Measurements from ENCODE around the gene ARHGAP23. TPM values are rescaled to one million over a fixed set of nuclear protein-coding genes. Genes with fewer than 3 reads are reported as not detected.
"Not testable (repeated sequence)": the region's sequence is repeated elsewhere in the genome, so short reads cannot be mapped to it uniquely, and the experiment has no call there.

The ARHGAP23 gene
- total RNA-seq, 2 experiments from 2014 or later: 1.3 to 1.4 TPM

DNA sequence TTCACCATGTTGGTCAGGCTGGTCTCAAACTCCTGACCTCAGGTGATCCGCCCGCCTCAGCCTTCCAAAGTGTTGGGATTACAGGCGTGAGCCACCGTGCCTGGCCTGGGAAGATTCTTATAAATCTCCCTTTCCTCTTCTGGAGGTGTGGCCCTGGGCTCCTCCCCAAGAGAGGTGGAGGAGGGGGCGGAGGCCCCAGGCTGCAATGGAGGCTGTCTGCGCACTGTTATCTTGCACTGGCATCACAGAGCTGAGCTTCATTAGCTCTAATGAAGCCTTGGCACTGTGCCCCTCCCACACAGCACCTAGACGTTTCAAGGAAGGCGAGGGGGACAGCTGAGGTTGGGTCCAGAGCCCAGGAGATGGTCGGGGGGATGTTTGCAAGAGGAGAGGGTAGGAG is 7.5 kb downstream of the ARHGAP23 start:
- H3K36me3 Mint-ChIP-seq: no peaks in the 10 kb centered on the region
- CTCF ChIA-PET: interaction anchor here (1.1 kb wide), 1 partner anchor 12 kb away, joined by 3 read pairs; no protein-coding TSS in a partner anchor
- H3K4me3 Mint-ChIP-seq: no peak overlapping the region

DNA sequence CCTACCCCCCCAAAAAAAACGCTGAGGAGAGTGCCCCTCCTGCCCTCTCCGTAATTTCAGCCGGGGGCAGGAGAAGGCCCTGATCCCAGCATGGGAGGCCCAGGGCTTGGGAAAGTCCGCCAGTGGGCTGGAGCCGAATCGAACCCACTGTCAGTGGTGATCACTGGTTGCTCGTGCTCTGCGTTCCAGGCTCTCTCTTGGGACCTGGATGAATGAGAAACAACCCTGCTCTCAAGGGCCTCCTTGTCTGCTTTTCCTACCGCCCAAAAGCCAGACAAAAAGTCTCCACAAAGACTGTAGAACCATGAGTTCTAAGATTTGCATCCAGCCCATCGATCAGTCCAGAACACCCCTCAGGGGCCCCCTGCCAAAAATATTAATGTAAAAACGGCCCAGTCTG is 8.1 kb downstream of the ARHGAP23 start:
- POLR2A ChIA-PET: interaction anchor here (0.7 kb wide), 1 partner anchor 1026 kb away, joined by 3 read pairs; no protein-coding TSS in a partner anchor
- CTCF ChIA-PET: no interaction called here
- intact Hi-C loops (cut with micrococcal nuclease): no loop called here
- no peaks in the 10 kb centered on the region for H3K9me3 Mint-ChIP-seq
- H3K36me3 Mint-ChIP-seq: no peaks in the 10 kb centered on the region
- no peak for DNase-seq
- no peak overlapping the region for H3K27ac Mint-ChIP-seq
- no peak overlapping the region for H3K4me3 Mint-ChIP-seq
- no peaks in the 10 kb centered on the region for H3K4me1 Mint-ChIP-seq (ENCODE audit: low read depth)
- H3K27me3 Mint-ChIP-seq: peaks cover 2% of the 10 kb centered on the region

More for the DNA sequence above, 7.5 kb downstream of the ARHGAP23 start:
- no peak for DNase-seq
- intact Hi-C loops (cut with micrococcal nuclease): no loop called here
- peaks cover 1% of the 10 kb centered on the region for H3K27me3 Mint-ChIP-seq
- no peak overlapping the region for H3K27ac Mint-ChIP-seq
- H3K4me1 Mint-ChIP-seq (ENCODE audit: low read depth): no peaks in the 10 kb centered on the region
- POLR2A ChIA-PET: no interaction called here
- no peaks in the 10 kb centered on the region for H3K9me3 Mint-ChIP-seq

DNA sequence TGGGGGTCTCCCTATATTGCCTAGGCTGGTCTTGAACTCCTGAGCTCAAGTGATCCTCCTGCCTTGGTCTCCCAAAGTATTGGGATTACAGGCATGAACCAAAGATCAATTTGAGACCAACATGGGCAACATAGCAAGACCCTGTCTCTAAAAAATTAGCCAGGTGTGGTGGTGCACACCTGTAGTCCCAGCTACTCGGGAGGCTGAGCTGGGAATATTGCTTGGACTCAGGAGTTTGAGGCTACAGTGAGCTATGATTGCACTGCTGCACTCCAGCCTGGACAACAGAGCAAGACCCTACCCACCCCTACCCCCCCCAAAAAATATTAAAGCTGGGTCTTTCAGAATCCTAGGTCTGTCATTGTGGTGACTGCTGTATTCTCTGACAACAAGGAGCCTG is 9.0 kb downstream of the ARHGAP23 start:
- H3K4me3 Mint-ChIP-seq; H3K36me3 Mint-ChIP-seq; H3K4me1 Mint-ChIP-seq (ENCODE audit: low read depth); DNase-seq; H3K9me3 Mint-ChIP-seq; intact Hi-C loops (cut with micrococcal nuclease); H3K27ac Mint-ChIP-seq; H3K27me3 Mint-ChIP-seq: not testable (repeated sequence)
- ChIA-PET CTCF (interaction anchor here (1.3 kb wide), 1 partner anchor 121 kb away, joined by 3 read pairs; no protein-coding TSS in a partner anchor), POLR2A (interaction anchor here (0.7 kb wide), 1 partner anchor 1025 kb away, joined by 3 read pairs; no protein-coding TSS in a partner anchor)

DNA sequence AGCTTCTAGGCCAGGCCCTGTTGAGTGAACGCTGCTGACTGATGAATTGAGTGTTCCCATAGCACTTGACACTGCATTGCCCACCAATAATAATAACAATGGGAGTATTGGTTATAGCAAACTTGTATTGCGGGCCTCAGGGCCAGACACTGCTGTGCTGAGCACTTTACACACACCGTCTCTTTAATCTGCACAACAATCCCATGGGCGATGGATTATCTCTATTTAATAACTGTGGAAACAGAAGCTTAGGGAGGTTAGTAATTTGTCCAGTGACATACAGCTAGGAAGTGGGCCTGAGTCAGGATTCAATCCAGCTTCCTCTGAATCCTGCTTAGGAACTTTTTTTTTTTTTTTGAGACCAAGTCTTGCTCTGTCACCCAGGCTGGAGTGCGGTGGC is 11.2 kb downstream of the ARHGAP23 start:
- DNase-seq: no peak
- ChIA-PET POLR2A (no interaction called here), CTCF (no interaction called here)
- H3K4me3 Mint-ChIP-seq: no peak overlapping the region
- H3K36me3 Mint-ChIP-seq: no peaks in the 10 kb centered on the region
- peaks cover 10% of the 10 kb centered on the region for H3K27me3 Mint-ChIP-seq
- no peak overlapping the region for H3K27ac Mint-ChIP-seq
- H3K9me3 Mint-ChIP-seq: no peaks in the 10 kb centered on the region
- H3K4me1 Mint-ChIP-seq (ENCODE audit: low read depth): peaks cover 5% of the 10 kb centered on the region
- intact Hi-C loops (cut with micrococcal nuclease): no loop called here

DNA sequence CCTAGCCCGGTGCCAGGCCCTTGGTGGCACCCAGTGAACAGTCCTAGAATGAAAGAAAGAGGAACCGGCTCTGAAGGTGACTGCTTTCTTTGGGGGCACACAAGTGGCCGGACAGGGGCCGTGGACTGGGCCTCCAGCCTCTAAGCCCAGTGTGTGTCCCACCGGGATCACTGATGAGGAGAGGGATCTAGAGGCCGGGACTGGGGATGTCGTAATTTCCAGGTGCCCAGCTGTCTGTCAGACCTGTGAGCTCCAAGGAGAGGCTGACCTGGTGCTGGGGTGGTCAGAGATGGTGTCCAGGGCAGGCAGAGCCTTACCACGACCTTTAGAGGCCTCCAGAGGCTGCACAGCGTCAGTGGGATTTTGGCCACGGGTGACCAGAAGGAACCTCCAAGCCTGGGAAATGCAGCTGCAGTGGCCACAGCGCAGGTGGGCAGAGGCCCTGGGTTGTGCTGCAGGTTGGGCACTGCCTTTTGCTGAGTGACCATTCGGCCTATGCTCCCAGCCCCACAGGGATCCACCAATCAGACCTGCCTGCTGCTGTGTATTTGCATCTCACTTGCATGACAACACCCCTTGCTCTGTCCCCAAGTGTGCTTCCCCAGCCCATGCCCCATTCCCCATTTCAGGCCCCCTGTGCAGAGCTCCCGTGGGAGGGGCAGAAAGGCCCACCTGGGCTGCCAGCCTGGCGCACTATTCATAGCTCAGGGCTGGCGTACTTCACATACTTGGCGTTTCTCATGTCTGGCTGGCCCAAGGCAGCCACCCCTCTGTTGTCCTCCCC is 12.5 kb downstream of the ARHGAP23 start:
- intact Hi-C loops (cut with micrococcal nuclease): loop anchor here (5.0 kb wide), 1 partner anchor 226 kb away; no protein-coding TSS in a partner anchor
- ChIA-PET POLR2A (no interaction called here), CTCF (interaction anchor here (1.3 to 1.4 kb wide), 3 partner anchors 17 to 51 kb away, joined by 3 to 4 read pairs (median 3); no protein-coding TSS in a partner anchor)
- Mint-ChIP-seq H3K4me3 (no peak overlapping the region), H3K9me3 (no peaks in the 10 kb centered on the region), H3K4me1 (ENCODE audit: low read depth) (peaks cover 5% of the 10 kb centered on the region), H3K36me3 (no peaks in the 10 kb centered on the region), H3K27me3 (peaks cover 10% of the 10 kb centered on the region), H3K27ac (no peak overlapping the region)
- DNase-seq: no peak

DNA sequence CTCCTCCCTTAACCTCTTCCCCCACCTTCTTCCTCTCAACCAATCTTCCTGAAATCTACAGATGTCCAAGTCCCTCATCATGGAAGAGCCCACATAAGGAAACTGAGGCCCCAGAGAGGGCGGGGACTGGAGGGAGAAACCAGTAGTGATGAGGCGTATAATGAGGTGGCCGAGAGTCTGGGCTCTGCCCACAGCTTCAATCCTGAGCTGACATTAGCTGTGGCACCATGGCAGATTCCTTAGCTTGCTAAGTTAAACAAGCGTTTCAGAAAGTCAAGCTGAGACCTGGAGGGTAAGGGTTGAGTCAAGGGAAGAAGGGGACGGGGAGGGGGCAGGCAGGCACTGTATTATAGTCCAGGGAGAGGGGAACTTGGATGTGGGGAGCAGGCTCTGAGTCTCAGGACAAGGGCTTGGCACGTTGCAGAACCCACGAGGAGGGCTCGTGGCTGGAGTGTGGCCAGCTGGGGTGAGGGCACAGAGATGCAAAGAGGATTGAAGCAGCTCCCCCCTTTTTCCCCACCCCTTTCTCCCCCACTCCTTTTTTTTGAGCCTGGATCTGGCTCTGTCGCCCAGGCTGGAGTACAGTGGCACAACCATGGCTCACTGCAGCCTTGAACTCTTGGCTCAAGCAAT is 13.3 kb downstream of the ARHGAP23 start:
- Mint-ChIP-seq H3K4me3 (no peak overlapping the region), H3K36me3 (no peaks in the 10 kb centered on the region), H3K27ac (no peak overlapping the region), H3K9me3 (no peaks in the 10 kb centered on the region), H3K4me1 (ENCODE audit: low read depth) (peaks cover 5% of the 10 kb centered on the region), H3K27me3 (peaks cover 10% of the 10 kb centered on the region)
- ChIA-PET POLR2A (no interaction called here), CTCF (interaction anchor here (1.1 to 1.4 kb wide), 4 partner anchors 18 to 226 kb away, joined by 3 to 4 read pairs (median 4); no protein-coding TSS in a partner anchor)
- intact Hi-C loops (cut with micrococcal nuclease): loop anchor here (5.0 kb wide), 1 partner anchor 226 kb away; no protein-coding TSS in a partner anchor
- no peak for DNase-seq

DNA sequence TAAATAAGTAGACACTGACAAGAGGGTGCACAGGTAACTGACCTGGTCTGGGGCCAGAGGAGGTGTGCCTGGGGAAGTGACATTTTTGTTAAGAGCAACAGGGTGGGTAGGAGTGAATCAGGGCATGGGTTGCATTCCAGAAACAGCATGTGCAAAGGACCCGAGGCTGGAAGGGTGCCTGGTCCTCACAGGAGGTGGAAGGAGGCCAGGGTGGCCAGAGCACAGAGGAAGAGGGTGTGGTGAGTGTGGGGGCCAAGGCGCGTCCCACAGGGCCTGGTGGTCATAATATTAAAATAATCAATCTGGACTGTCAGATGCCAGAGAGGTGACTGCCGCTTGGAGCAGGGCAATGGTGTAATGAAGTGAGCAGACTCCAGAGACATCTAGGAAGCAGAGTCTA is 14.3 kb downstream of the ARHGAP23 start:
- POLR2A ChIA-PET: no interaction called here
- intact Hi-C loops (cut with micrococcal nuclease): loop anchor here (5.0 kb wide), 1 partner anchor 225 kb away; no protein-coding TSS in a partner anchor
- CTCF ChIA-PET: interaction anchor here (1.1 to 1.4 kb wide), 2 partner anchors 33 to 225 kb away, joined by 3 to 4 read pairs; no protein-coding TSS in a partner anchor
- H3K36me3 Mint-ChIP-seq: no peaks in the 10 kb centered on the region
- no peak for DNase-seq
- H3K4me3 Mint-ChIP-seq: no peak overlapping the region
- H3K9me3 Mint-ChIP-seq: no peaks in the 10 kb centered on the region
- H3K27ac Mint-ChIP-seq: no peak overlapping the region
- H3K4me1 Mint-ChIP-seq (ENCODE audit: low read depth): peaks cover 5% of the 10 kb centered on the region
- peaks cover 10% of the 10 kb centered on the region for H3K27me3 Mint-ChIP-seq

DNA sequence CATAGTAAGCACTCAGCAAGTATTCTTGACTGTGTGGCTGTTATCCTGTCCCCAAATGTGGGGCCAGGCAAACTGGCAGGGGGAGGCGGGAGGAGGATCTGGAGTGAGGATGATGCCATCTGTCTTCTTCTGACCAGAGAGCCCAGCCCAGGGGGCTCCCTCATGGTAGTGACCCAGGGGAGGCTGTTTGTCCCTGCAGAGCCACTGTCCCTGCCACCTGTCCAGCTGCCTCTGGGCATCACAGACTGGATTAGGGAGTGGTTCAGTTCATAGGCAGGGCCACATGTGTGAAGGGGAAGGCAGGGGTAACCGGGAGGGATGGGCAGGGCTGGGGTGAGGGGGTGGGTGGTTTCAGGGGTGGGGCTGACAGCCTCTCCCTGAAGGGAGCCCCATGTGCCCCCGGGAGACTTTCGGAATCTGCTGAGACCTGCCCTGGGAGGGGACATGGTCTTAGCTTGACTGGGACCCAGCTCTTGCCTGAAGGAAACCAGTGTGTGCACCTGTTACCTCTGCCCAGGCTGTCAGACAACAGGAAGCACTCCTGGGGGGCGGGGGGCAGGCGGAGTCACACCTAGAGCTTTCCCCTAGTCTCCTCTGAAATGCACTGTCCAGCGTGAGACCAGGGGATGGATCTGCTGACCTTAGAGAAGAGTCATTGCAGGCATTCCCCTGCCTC is 15.2 kb downstream of the ARHGAP23 start:
- CTCF ChIA-PET: interaction anchor here (0.8 kb wide), 1 partner anchor 12 kb away, joined by 3 read pairs; no protein-coding TSS in a partner anchor
- POLR2A ChIA-PET: no interaction called here
- Mint-ChIP-seq H3K4me1 (ENCODE audit: low read depth) (peaks cover 5% of the 10 kb centered on the region), H3K9me3 (no peaks in the 10 kb centered on the region), H3K4me3 (no peak overlapping the region), H3K27ac (no peak overlapping the region), H3K27me3 (peaks cover 10% of the 10 kb centered on the region), H3K36me3 (no peaks in the 10 kb centered on the region)
- DNase-seq: no peak
- intact Hi-C loops (cut with micrococcal nuclease): loop anchor here (1.0 to 5.0 kb wide), 2 partner anchors 42 to 224 kb away; no protein-coding TSS in a partner anchor

DNA sequence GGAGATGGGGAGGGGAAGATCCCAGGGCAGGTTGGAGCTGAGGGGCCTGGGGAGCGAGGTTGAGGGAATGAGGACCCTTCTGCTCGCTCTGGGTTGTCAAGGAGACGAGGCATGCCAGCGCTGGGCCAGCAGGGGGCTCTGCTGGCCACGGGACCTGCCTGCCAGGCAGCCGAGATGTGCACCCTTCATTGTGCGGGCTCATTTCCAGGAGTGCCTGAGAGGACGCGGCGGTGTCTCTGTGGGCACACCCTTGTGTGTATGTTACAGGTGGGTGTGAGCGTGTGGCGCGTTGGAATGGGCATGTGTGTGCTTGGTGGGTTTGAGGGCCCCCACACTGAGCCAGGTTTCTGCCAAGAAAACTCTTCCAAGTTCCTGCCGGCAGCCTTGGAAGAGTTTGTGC is 15.9 kb downstream of the ARHGAP23 start:
- intact Hi-C loops (cut with micrococcal nuclease): loop anchor here (1.0 to 5.0 kb wide), 2 partner anchors 41 to 223 kb away; no protein-coding TSS in a partner anchor
- Mint-ChIP-seq H3K36me3 (no peaks in the 10 kb centered on the region), H3K27ac (no peak overlapping the region), H3K4me3 (no peak overlapping the region), H3K4me1 (ENCODE audit: low read depth) (peaks cover 5% of the 10 kb centered on the region), H3K9me3 (no peaks in the 10 kb centered on the region), H3K27me3 (peaks cover 10% of the 10 kb centered on the region)
- peak; percentile 69 for DNase-seq
- ChIA-PET POLR2A (interaction anchor here (0.6 kb wide), 1 partner anchor 306 kb away, joined by 3 read pairs; no protein-coding TSS in a partner anchor), CTCF (no interaction called here)

DNA sequence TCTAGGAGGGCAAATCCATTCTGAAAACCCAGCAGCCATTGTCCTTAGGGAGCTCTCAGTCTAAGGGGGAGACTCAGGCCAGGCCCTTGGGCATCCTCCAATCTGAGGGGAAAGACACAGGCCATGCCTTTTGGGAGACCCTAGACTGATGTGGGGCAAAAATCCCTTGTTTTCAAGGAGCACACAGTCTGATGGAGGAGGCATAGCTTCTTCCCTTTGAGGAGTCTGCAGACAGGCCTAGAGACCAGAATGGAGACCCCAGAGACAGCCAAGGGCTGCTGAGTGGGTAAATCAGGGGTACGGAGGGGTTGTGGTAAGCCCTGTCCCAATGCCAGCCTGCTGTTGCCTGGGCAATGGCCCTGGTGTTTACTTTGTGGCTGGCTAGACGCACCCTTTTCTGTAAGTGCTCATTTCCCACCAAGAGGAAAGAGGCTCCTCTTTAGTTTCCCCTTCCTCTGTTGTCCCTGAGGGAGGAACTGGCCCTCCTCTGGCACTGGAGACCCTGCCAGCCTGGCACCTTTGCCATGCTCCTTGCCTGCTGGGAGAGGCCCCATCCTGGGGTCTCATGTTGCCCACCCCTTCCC is 19.3 kb downstream of the ARHGAP23 start:
- Mint-ChIP-seq H3K4me3 (no peak overlapping the region), H3K9me3 (no peaks in the 10 kb centered on the region), H3K36me3 (no peaks in the 10 kb centered on the region), H3K27me3 (peaks cover 17% of the 10 kb centered on the region), H3K4me1 (ENCODE audit: low read depth) (peaks cover 5% of the 10 kb centered on the region), H3K27ac (no peak overlapping the region)
- DNase-seq: no peak
- CTCF ChIA-PET: interaction anchor here (1.0 kb wide), 1 partner anchor 35 kb away, joined by 3 read pairs; no protein-coding TSS in a partner anchor
- intact Hi-C loops (cut with micrococcal nuclease): no loop called here
- POLR2A ChIA-PET: no interaction called here

DNA sequence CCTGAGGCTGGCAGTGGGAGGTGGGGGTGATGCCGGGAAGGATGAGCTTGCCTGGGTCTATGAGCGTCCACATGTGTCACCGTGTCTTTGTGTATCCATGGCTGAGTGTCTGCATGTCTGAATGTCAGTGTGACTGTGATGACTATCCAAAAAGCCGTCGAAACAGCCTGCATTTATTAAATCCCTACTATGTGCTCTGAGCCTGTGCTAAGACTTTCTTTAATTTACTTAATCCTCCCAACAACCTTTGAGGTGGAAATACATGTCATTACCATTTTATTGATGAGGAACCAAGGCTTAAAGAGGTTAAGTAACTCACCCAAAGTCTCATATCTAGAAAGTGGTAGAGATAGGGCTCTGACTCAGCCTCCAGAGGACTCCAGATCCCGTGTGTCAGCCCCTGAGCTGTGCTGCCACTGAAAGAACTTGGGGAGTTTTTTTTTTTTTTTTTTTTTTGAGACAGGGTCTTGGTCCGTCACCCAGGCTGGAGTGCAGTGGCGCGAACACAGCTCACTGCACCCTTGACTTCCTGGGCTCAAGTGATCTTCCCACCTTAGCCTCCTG is 20.0 kb downstream of the ARHGAP23 start:
- no peak overlapping the region for H3K4me3 Mint-ChIP-seq
- POLR2A ChIA-PET: no interaction called here
- peaks cover 10% of the 10 kb centered on the region for H3K4me1 Mint-ChIP-seq (ENCODE audit: low read depth)
- no peak overlapping the region for H3K27ac Mint-ChIP-seq
- no peaks in the 10 kb centered on the region for H3K9me3 Mint-ChIP-seq
- DNase-seq: no peak
- CTCF ChIA-PET: interaction anchor here (0.6 kb wide), 1 partner anchor 40 kb away, joined by 4 read pairs; no protein-coding TSS in a partner anchor
- H3K27me3 Mint-ChIP-seq: peaks cover 22% of the 10 kb centered on the region
- H3K36me3 Mint-ChIP-seq: no peaks in the 10 kb centered on the region
- intact Hi-C loops (cut with micrococcal nuclease): no loop called here
